ENCODE results near the gene CYP4F8.

- no peak for TF ChIP-seq CTCF (conservative IDR thresholded peaks at IDR 0.05; ENCODE audit: low read length)
- no peak for TF ChIP-seq EZH2phosphoT487 (IDR thresholded peaks at IDR 0.05; ENCODE audit: borderline replicate concordance, low read depth, low read length)
Observed at GRCh38 chr19:15616183-15616582, 1.2 kb downstream of the CYP4F8 start.
